ENCODE data around the gene NUP188. TPM values are rescaled to one million over a fixed set of nuclear protein-coding genes. Genes with fewer than 3 reads are reported as not detected.

Gene NUP188
- total RNA-seq, 1 experiment from 2014 or later, result 47.3 TPM

GRCh38 chr9:129028192-129028966 is 80.9 kb downstream of the NUP188 start, which contains the start of gene SH3GLB2:
SH3GLB2 (minus strand) TSS chr9:129028331; CDS start chr9:129028154, 177 bp downstream.
- H3K27ac Mint-ChIP-seq (ENCODE audit: low read depth, unreplicated experiment), result peak within 1 kb of the TSS; percentile 79
- intact Hi-C loops (cut with micrococcal nuclease), result loop anchor here (1.0 kb wide), 1 partner anchor 35 kb away; no protein-coding TSS in a partner anchor
- BruUV-seq (replicated peaks), result no TSS peak
- no peaks in the 10 kb centered on the region for H3K27me3 Mint-ChIP-seq (ENCODE audit: insufficient read depth, unreplicated experiment)
- CTCF ChIA-PET, result interaction anchor here (0.5 to 1.1 kb wide), 13 partner anchors 9 to 522 kb away, joined by 3 to 6 read pairs (median 3); partner anchors contain the start of genes DOLK and NUP188
- H3K4me1 Mint-ChIP-seq (ENCODE audit: insufficient read depth, unreplicated experiment), result peaks cover 12% of the 10 kb centered on the region
- no peaks in the 10 kb centered on the region for H3K9me3 Mint-ChIP-seq (ENCODE audit: unreplicated experiment)
- POLR2A ChIA-PET, result interaction anchor here (0.5 to 1.8 kb wide), 10 partner anchors 10 to 934 kb away, joined by 3 to 6 read pairs (median 3); partner anchors contain the start of genes KYAT1, SPOUT1 and URM1
- H3K4me3 Mint-ChIP-seq (ENCODE audit: unreplicated experiment), result peak within 1 kb of the TSS; percentile 78
- TF ChIP-seq CTCF (IDR thresholded peaks at IDR 0.05; ENCODE audit: unreplicated experiment), result peak; percentile 84
- H3K36me3 Mint-ChIP-seq (ENCODE audit: insufficient read depth, unreplicated experiment), result no peaks in the 10 kb centered on the region
- DNase-seq (ENCODE audit: unreplicated experiment), result peak; percentile 88

GRCh38 chr9:129030191-129030590 is 82.7 kb downstream of the NUP188 start:
- POLR2A ChIA-PET, result interaction anchor here (0.6 to 1.1 kb wide), 2 partner anchors 46 to 138 kb away, joined by 3 read pairs; no protein-coding TSS in a partner anchor
- Mint-ChIP-seq H3K27me3 (ENCODE audit: insufficient read depth, unreplicated experiment) (no peaks in the 10 kb centered on the region), H3K4me1 (ENCODE audit: insufficient read depth, unreplicated experiment) (peaks cover 12% of the 10 kb centered on the region), H3K4me3 (ENCODE audit: unreplicated experiment) (no peak overlapping the region), H3K9me3 (ENCODE audit: unreplicated experiment) (no peaks in the 10 kb centered on the region), H3K36me3 (ENCODE audit: insufficient read depth, unreplicated experiment) (no peaks in the 10 kb centered on the region), H3K27ac (ENCODE audit: low read depth, unreplicated experiment) (no peak overlapping the region)
- intact Hi-C loops (cut with micrococcal nuclease), result no loop called here
- CTCF ChIA-PET, result interaction anchor here (0.6 to 1.6 kb wide), 8 partner anchors 9 to 1828 kb away, joined by 3 to 4 read pairs (median 3); partner anchors contain the start of gene ENDOG
- DNase-seq (ENCODE audit: unreplicated experiment), result no peak
- BruUV-seq (replicated peaks), result no TSS peak
- TF ChIP-seq CTCF (IDR thresholded peaks at IDR 0.05; ENCODE audit: unreplicated experiment), result no peak

GRCh38 chr9:129031514-129031913 is 84.0 kb downstream of the NUP188 start:
- Mint-ChIP-seq H3K4me1 (ENCODE audit: insufficient read depth, unreplicated experiment) (peaks cover 11% of the 10 kb centered on the region), H3K4me3 (ENCODE audit: unreplicated experiment) (no peak overlapping the region), H3K27me3 (ENCODE audit: insufficient read depth, unreplicated experiment) (no peaks in the 10 kb centered on the region), H3K36me3 (ENCODE audit: insufficient read depth, unreplicated experiment) (no peaks in the 10 kb centered on the region), H3K9me3 (ENCODE audit: unreplicated experiment) (no peaks in the 10 kb centered on the region), H3K27ac (ENCODE audit: low read depth, unreplicated experiment) (no peak overlapping the region)
- POLR2A ChIA-PET, result interaction anchor here (0.6 kb wide), 1 partner anchor 72 kb away, joined by 3 read pairs; no protein-coding TSS in a partner anchor
- no peak for DNase-seq (ENCODE audit: unreplicated experiment)
- intact Hi-C loops (cut with micrococcal nuclease), result no loop called here
- TF ChIP-seq CTCF (IDR thresholded peaks at IDR 0.05; ENCODE audit: unreplicated experiment), result no peak
- CTCF ChIA-PET, result interaction anchor here (1.2 kb wide), 1 partner anchor 39 kb away, joined by 3 read pairs; no protein-coding TSS in a partner anchor
- no TSS peak for BruUV-seq (replicated peaks)

- no TSS peak for BruUV-seq (replicated peaks)
- H3K27ac Mint-ChIP-seq (ENCODE audit: low read depth, unreplicated experiment), result no peak overlapping the region
- H3K36me3 Mint-ChIP-seq (ENCODE audit: insufficient read depth, unreplicated experiment), result no peaks in the 10 kb centered on the region
- no peaks in the 10 kb centered on the region for H3K9me3 Mint-ChIP-seq (ENCODE audit: unreplicated experiment)
- CTCF ChIA-PET, result interaction anchor here (0.8 kb wide), 1 partner anchor 27 kb away, joined by 4 read pairs; no protein-coding TSS in a partner anchor
- no peak for TF ChIP-seq CTCF (IDR thresholded peaks at IDR 0.05; ENCODE audit: unreplicated experiment)
- intact Hi-C loops (cut with micrococcal nuclease), result no loop called here
- no peak overlapping the region for H3K4me3 Mint-ChIP-seq (ENCODE audit: unreplicated experiment)
- POLR2A ChIA-PET, result interaction anchor here (0.6 kb wide), 1 partner anchor 29 kb away, joined by 3 read pairs; no protein-coding TSS in a partner anchor
- H3K4me1 Mint-ChIP-seq (ENCODE audit: insufficient read depth, unreplicated experiment), result peaks cover 19% of the 10 kb centered on the region
- no peak for DNase-seq (ENCODE audit: unreplicated experiment)
- no peaks in the 10 kb centered on the region for H3K27me3 Mint-ChIP-seq (ENCODE audit: insufficient read depth, unreplicated experiment)
Measured at GRCh38 chr9:129032541-129033159, 85.2 kb downstream of the NUP188 start.

Data from MCF 10A (cell line).